HCT116 (cell line): ENCODE results near the gene ADGRB2. TPM values are rescaled to one million over a fixed set of nuclear protein-coding genes. Genes with fewer than 3 reads are reported as not detected.
A peak's percentile ranks its signal among the peaks of the same experiment; 100 is the strongest.

ENCODE experiments used
- ATAC-seq: fragments of 200-7000 bp; cut with Tn5 transposase; 2 replicates; pipeline ENCODE4 v1.9.1; 2020; ENCODE audit warnings: mild to moderate bottlenecking, moderate library complexity
- BruUV-seq: library from RNA; stranded (reverse); fragments of 400-500 nt; replicated peaks from 2 replicates; lab custom pipeline; 2021; lab: Mats Ljungman, UMichigan
- CTCF ChIA-PET: fragments of 300-600 bp; sonication (Branson Sonifier 250); formaldehyde crosslinking; loops from one replicate; lab custom pipeline; 2021; ENCODE audit warnings: antibody characterized with exemption; lab: Charles Lee
- POLR2A ChIA-PET: fragments of 300-600, 350-600 bp; sonication (Branson Sonifier 250); formaldehyde crosslinking; loops from one replicate; lab custom pipeline; 2021; ENCODE audit warnings: antibody characterized with exemption; lab: Charles Lee
- RAD21 ChIA-PET, 2 experiments: fragments of 300-600 bp; sonication (Branson Sonifier 250); formaldehyde crosslinking; loops; one replicate each; lab custom pipeline; 2023; ENCODE audit warnings: low total read pairs in 2 of 2; ENCODE audit not compliant: uncharacterized antibody in 2 of 2, unreplicated experiment in 2 of 2, low non-redundant PET in 1 of 2; lab: Charles Lee
- DNase-seq: peaks from one replicate; pipeline ENCODE4 v3.0.0-alpha.2; 2010; ENCODE audit warnings: low read depth, low spot score
- H2AFZ ChIP-seq: fragments of 200-600 bp; shearing (Covaris generic), sonication (generic); 2 replicates; pipeline ENCODE4 v1.6.1; 2017; ENCODE audit warnings: low read depth, mixed run types, mixed read lengths, antibody characterized with exemption, low read length; ENCODE audit not compliant: poor library complexity, severe bottlenecking
- H3K27ac ChIP-seq: 2 replicates; pipeline ENCODE4 v1.5.1; 2012; ENCODE audit warnings: low read depth, low read length
- H3K27me3 ChIP-seq: fragments of 200-600 bp; sonication (generic); 2 replicates; pipeline ENCODE4 v1.6.1; 2016; ENCODE audit warnings: mixed run types, low read length, mixed read lengths; ENCODE audit not compliant: insufficient read depth
- H3K36me3 ChIP-seq, 2 experiments: fragments of 200-500 bp in 1 of 2; fragments of 200-600 bp in 1 of 2; sonication (Bioruptor generic) in 1 of 2; sonication (generic) in 1 of 2; 2 replicates each; pipeline versions ENCODE4 v1.5.1 to v1.6.1; 2014 to 2016; ENCODE audit warnings: low read length in 2 of 2, inconsistent platforms in 1 of 2, mixed read lengths in 1 of 2, mixed run types in 1 of 2; ENCODE audit not compliant: insufficient read depth in 2 of 2, control insufficient read depth in 1 of 2
- H3K4me1 ChIP-seq, 2 experiments: fragments of 200-600 bp in 1 of 2; sonication (generic) in 1 of 2; 2 replicates each; pipeline versions ENCODE4 v1.5.1 to v1.6.1; 2012 to 2017; ENCODE audit warnings: low read length in 2 of 2, inconsistent platforms in 1 of 2, mild to moderate bottlenecking in 1 of 2, mixed read lengths in 1 of 2, mixed run types in 1 of 2, moderate library complexity in 1 of 2; ENCODE audit not compliant: insufficient read depth in 2 of 2, control insufficient read depth in 1 of 2
- H3K4me2 ChIP-seq: fragments of 200-600 bp; sonication (generic); 2 replicates; pipeline ENCODE4 v1.6.1; 2017; ENCODE audit warnings: mixed run types, low read length, mixed read lengths
- H3K4me3 ChIP-seq, 2 experiments: fragments of 200-600 bp in 1 of 2; sonication (generic) in 1 of 2; replicated peaks in 1 of 2; 2 replicates each; pipeline ENCODE4 v1.5.1; 2011 to 2016; ENCODE audit warnings: low read length in 2 of 2, control low read depth in 1 of 2, low read depth in 1 of 2, mild to moderate bottlenecking in 1 of 2, mixed read lengths in 1 of 2, mixed run types in 1 of 2
- H3K79me2 ChIP-seq: fragments of 200-600 bp; sonication (generic); 2 replicates; pipeline ENCODE4 v1.6.1; 2017; ENCODE audit warnings: mild to moderate bottlenecking, mixed run types, low read length, moderate library complexity, mixed read lengths; ENCODE audit not compliant: insufficient read depth
- H3K9ac ChIP-seq: fragments of 200-600 bp; sonication (generic); 2 replicates; pipeline ENCODE4 v1.6.1; 2016; ENCODE audit warnings: low read length, mixed read lengths
- H3K9me2 ChIP-seq: fragments of 200-600 bp; sonication (generic), shearing (Covaris generic); 2 replicates; pipeline ENCODE4 v1.6.1; 2017; ENCODE audit warnings: mixed run types, mild to moderate bottlenecking, moderate library complexity; ENCODE audit not compliant: insufficient read depth
- H3K9me3 ChIP-seq, 2 experiments: fragments of 200-500 bp in 1 of 2; fragments of 200-600 bp in 1 of 2; sonication (Bioruptor generic) in 1 of 2; sonication (generic) in 1 of 2; 2 replicates each; pipeline ENCODE4 v1.6.1; 2014 to 2017; ENCODE audit warnings: low read length in 2 of 2, mixed read lengths in 2 of 2, inconsistent platforms in 1 of 2, low read depth in 1 of 2, mild to moderate bottlenecking in 1 of 2, mixed run types in 1 of 2, moderate library complexity in 1 of 2; ENCODE audit not compliant: control insufficient read depth in 1 of 2, insufficient read depth in 1 of 2
- H4K20me1 ChIP-seq: fragments of 200-600 bp; sonication (generic), shearing (Covaris generic); 2 replicates; pipeline ENCODE4 v1.6.1; 2017; ENCODE audit warnings: mixed run types, mild to moderate bottlenecking, moderate library complexity; ENCODE audit not compliant: insufficient read depth
- EZH2 ChIP-seq: fragments of 200-600 bp; sonication (generic); IDR thresholded peaks from 2 replicates; pipeline ENCODE4 v1.6.1; 2017; ENCODE audit warnings: antibody characterized with exemption, mixed run types
- EZH2phosphoT487 ChIP-seq: fragments of 200-600 bp; IDR thresholded peaks from 2 replicates; pipeline ENCODE4 v1.6.1; 2018; ENCODE audit warnings: antibody characterized with exemption, borderline replicate concordance
- FOSL1 ChIP-seq: IDR thresholded peaks from 2 replicates; pipeline ENCODE4 v1.6.1; 2012; ENCODE audit warnings: low read depth
- POLR2A ChIP-seq: IDR thresholded peaks from 2 replicates; pipeline ENCODE4 v1.7.0; 2011; ENCODE audit warnings: borderline replicate concordance; ENCODE audit not compliant: insufficient read depth, insufficient read length; ENCODE audit errors: extremely low read depth
- RAD21 ChIP-seq: IDR thresholded peaks from 2 replicates; pipeline ENCODE4 v1.6.1; 2012; ENCODE audit warnings: low read depth, mild to moderate bottlenecking
- SIN3A ChIP-seq: IDR thresholded peaks from 2 replicates; pipeline ENCODE4 v1.6.1; 2012; ENCODE audit warnings: low read depth
- SP1 ChIP-seq: IDR thresholded peaks from 2 replicates; pipeline ENCODE4 v1.6.1; 2012; ENCODE audit warnings: low read depth
- SRF ChIP-seq: IDR thresholded peaks from 2 replicates; pipeline ENCODE4 v1.6.1; 2012; ENCODE audit warnings: low read depth
- ZFX ChIP-seq: fragments of 450-650 bp; IDR thresholded peaks from 2 replicates; pipeline ENCODE4 v1.6.1; 2017
- ZNF274 ChIP-seq: fragments of 200-500 bp; sonication (Bioruptor generic); IDR thresholded peaks from 2 replicates; pipeline ENCODE4 v1.6.1; 2014; ENCODE audit warnings: mild to moderate bottlenecking, low read depth, low read length, inconsistent platforms
- intact Hi-C: fragments of 100-400 bp; cut with micrococcal nuclease; formaldehyde crosslinking; loops from 2 replicates; pipeline ENCODE4 v1.10.0; 2022
- total RNA-seq: library from RNA; stranded (reverse); gene quantifications from one replicate; pipeline ENCODE4 v1.2.1, GENCODE V29; 2021; ENCODE audit not compliant: unreplicated experiment
- TF ChIP-seq, protein P1 (sequence below): IDR thresholded peaks from 2 replicates; pipeline ENCODE4 v1.6.1; 2012
- TF ChIP-seq, protein P2 (sequence below): IDR thresholded peaks from 2 replicates; pipeline ENCODE4 v1.6.1; 2011; ENCODE audit warnings: mild to moderate bottlenecking, low read length, moderate library complexity; ENCODE audit not compliant: insufficient replicate concordance; ENCODE audit errors: extremely low read depth

ADGRB2 gene
- total RNA-seq, 1 experiment from 2014 or later: 10.1 TPM

DNA sequence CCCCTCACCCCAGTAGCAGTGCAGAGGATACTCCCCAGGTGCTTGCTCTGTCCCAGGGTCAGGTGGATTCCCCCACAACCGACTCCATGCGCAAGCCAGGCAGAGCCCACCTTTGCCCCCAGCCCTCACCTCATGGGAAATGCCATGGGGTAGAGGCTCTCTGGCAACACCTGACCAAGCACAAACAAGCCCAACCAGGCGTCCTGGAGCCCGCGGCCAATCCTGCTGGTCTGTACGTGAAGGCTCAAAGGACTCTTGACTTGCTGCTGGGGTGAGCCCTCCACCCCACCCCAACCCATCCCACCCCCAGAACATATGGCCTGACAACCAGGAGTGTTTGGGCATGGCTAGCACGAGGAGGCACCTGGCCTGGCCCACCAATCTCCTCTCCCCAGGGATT, 1.8 kb downstream of the ADGRB2 start:
- intact Hi-C loops: loop anchor here (2.0 kb wide), 1 partner anchor 26 kb away; no protein-coding TSS in a partner anchor
- RAD21 ChIA-PET: interaction anchor here in 1 of 2 experiments (1.8 kb wide), 1 partner anchor 202 kb away, joined by 17 read pairs; no protein-coding TSS in a partner anchor
- CTCF ChIA-PET: interaction anchor here (0.6 to 3.6 kb wide), 9 partner anchors 14 to 374 kb away, joined by 3 to 27 read pairs (median 3); no protein-coding TSS in a partner anchor
- no peaks in the 10 kb centered on the region for H3K79me2 ChIP-seq
- ATAC-seq: peak; percentile 2
- no peaks in the 10 kb centered on the region for H3K27me3 ChIP-seq
- H3K9me3 ChIP-seq: no peaks in the 10 kb centered on the region
- POLR2A ChIA-PET: interaction anchor here (1.2 kb wide), 1 partner anchor 27 kb away, joined by 3 read pairs; no protein-coding TSS in a partner anchor
- H2AFZ ChIP-seq: no peak overlapping the region
- BruUV-seq: no TSS peak
- H3K4me3 ChIP-seq: peak overlapping the region; percentile 61 to 71
- TF ChIP-seq POLR2A (no peak), FOSL1 (no peak), ZFX (no peak), RAD21 (no peak), EZH2phosphoT487 (no peak), SIN3A (no peak), ZNF274 (no peak), SRF (no peak), EZH2 (no peak), SP1 (no peak)
- TF ChIP-seq, protein P1, sequence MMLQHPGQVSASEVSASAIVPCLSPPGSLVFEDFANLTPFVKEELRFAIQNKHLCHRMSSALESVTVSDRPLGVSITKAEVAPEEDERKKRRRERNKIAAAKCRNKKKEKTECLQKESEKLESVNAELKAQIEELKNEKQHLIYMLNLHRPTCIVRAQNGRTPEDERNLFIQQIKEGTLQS: no peak
- TF ChIP-seq, protein P2, sequence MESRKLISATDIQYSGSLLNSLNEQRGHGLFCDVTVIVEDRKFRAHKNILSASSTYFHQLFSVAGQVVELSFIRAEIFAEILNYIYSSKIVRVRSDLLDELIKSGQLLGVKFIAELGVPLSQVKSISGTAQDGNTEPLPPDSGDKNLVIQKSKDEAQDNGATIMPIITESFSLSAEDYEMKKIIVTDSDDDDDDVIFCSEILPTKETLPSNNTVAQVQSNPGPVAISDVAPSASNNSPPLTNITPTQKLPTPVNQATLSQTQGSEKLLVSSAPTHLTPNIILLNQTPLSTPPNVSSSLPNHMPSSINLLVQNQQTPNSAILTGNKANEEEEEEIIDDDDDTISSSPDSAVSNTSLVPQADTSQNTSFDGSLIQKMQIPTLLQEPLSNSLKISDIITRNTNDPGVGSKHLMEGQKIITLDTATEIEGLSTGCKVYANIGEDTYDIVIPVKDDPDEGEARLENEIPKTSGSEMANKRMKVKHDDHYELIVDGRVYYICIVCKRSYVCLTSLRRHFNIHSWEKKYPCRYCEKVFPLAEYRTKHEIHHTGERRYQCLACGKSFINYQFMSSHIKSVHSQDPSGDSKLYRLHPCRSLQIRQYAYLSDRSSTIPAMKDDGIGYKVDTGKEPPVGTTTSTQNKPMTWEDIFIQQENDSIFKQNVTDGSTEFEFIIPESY: no peak
- TF ChIP-seq, all 23 proteins: peak for 0
- Histone ChIP-seq H3K27ac (no peak overlapping the region), H4K20me1 (no peaks in the 10 kb centered on the region), H3K4me1 (peaks cover 31 to 57% of the 10 kb centered on the region in 2 experiments), H3K9ac (peak overlapping the region; percentile 57; the same call in 1 of the 2 replicates), H3K4me2 (peak overlapping the region; percentile 96), H3K36me3 (no peaks in the 10 kb centered on the region), H3K9me2 (no peaks in the 10 kb centered on the region)
- DNase-seq: no peak
